Measurements from ENCODE around the gene SGK1.
A peak's percentile ranks its signal among the peaks of the same experiment; 100 is the strongest.
"Not testable (repeated sequence)": the region's sequence is repeated elsewhere in the genome, so short reads cannot be mapped to it uniquely, and the experiment has no call there.

Gene SGK1

GRCh38 chr6:134190883-134191282 lies 127.0 kb downstream of the SGK1 start:
- DNase-seq (ENCODE audit: low read depth, low spot score), result no peak

DNA sequence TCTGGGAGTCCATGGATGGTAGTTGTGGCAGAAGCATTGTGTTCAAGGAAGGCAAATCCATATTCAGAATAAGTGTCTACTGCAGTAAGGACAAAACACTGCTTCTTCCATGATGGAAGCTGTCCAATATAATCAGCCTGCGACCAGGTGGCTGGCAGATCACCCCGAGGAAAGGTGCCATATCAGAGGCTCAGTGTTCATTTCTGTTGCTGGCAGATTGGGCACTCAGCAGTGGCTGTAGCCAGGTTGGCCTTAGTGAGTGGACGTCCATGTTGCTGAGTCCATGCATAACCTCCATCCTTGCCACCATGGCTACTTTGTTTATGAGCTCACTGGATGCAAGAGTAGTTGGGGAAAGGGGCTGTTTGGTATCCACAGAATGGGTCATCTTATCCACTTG lies 130.2 kb downstream of the SGK1 start:
- no peak for DNase-seq (ENCODE audit: low read depth, low spot score)

DNA sequence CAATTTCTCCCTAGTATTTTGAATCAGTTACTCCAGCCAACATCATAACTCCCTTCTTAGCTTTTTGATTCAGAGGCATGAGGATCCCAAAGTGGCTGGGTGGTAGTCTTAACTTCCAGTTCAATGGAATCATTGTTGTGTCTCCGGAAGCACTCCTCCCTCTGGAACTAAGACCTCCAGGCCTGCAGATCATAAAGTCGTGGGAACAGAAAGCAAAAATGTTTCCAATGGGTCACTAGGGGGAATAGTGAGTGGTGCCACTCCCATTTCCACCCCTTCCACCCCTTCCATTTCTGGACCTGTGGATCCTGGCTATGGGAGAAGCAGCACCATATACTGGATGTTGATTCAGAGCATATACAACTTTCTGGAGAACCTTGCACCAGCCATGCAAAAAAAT lies 130.8 kb downstream of the SGK1 start:
- no peak for DNase-seq (ENCODE audit: low read depth, low spot score)

DNA sequence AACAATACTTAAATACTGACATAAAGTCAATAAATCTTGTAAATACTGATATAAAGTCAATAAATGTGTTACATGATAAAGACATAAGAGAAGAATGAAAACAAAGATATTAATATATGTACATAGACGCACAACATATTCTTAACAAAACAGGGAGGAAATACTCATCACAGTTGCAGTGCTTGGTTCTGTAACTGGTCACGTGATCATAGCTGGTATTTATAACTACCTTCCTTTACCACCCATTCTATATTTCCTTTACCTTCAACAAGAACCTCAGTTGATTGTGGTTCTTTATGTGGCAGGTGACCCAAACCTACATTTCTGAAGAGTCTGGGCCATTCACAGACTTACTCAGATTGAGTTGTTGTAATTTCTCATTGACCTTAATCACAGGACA lies 131.6 kb downstream of the SGK1 start:
- no peak for DNase-seq (ENCODE audit: low read depth, low spot score)

DNA sequence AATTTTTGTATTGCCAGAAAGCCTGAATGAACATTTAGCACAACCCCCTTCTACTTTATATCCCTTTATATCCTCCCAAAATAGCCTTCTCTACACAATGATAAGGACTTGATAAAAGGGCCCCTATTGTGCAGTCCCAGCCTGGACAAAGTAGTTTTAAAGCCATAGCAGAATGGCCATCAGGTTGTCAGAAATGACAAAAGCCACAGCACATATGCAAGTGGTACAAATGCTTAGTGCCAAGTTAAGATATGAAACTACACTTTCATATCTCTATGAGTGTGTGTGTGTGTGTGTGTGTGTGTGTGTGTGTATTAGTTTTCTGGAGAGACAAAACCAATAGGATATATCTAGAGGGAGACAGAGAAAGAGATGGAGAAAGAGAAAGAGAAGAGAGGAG lies 132.6 kb downstream of the SGK1 start:
- no peak for DNase-seq (ENCODE audit: low read depth, low spot score)

DNA sequence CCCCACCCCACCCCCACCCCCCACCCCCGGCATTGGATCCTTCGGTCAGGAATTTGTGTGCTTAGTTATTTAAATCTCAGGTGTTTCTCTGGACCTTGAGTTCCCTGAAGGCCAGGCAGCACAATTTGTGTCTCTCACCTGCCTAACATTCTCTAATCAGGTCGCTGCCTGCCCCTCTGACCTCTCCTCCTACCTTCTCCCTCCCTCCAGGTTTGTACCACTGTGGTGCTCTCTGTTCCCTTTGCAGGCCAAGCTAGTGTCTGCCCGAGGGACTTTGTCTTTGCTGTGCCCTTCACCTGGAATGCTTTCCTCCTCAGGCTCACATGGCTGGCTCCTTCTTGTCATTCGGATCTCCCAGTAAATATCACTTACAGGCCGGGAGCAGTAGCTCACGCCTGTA lies 134.1 kb downstream of the SGK1 start:
- no peak for DNase-seq (ENCODE audit: low read depth, low spot score)

DNA sequence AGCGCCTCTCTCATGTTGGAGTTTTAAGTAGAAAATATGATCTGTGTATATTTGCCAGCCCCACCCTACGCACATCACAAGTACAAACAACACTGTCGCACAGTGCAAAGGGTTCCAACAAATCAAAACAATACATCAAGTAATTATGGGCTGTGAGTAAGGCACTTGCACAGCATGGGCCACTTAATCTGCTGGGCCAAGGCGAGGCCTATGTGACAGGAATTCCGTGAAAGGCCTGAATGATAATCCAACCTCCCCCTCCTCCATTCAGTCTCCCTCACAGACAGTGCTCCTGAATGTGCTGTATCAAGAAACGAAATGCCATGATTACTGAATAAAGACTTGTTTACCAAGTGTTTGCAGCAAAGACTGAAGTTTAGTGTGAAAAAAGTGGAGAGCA lies 135.4 kb downstream of the SGK1 start:
- DNase-seq (ENCODE audit: low read depth, low spot score), result no peak

GRCh38 chr6:134181726-134182125 lies 136.2 kb downstream of the SGK1 start:
- not testable (repeated sequence) for DNase-seq (ENCODE audit: low read depth, low spot score)

- not testable (repeated sequence) for DNase-seq (ENCODE audit: low read depth, low spot score)
Measured at GRCh38 chr6:134181251-134181650, 136.7 kb downstream of the SGK1 start.

- DNase-seq (ENCODE audit: low read depth, low spot score), result not testable (repeated sequence)
Measured at GRCh38 chr6:134180540-134180939, 137.4 kb downstream of the SGK1 start.

DNA sequence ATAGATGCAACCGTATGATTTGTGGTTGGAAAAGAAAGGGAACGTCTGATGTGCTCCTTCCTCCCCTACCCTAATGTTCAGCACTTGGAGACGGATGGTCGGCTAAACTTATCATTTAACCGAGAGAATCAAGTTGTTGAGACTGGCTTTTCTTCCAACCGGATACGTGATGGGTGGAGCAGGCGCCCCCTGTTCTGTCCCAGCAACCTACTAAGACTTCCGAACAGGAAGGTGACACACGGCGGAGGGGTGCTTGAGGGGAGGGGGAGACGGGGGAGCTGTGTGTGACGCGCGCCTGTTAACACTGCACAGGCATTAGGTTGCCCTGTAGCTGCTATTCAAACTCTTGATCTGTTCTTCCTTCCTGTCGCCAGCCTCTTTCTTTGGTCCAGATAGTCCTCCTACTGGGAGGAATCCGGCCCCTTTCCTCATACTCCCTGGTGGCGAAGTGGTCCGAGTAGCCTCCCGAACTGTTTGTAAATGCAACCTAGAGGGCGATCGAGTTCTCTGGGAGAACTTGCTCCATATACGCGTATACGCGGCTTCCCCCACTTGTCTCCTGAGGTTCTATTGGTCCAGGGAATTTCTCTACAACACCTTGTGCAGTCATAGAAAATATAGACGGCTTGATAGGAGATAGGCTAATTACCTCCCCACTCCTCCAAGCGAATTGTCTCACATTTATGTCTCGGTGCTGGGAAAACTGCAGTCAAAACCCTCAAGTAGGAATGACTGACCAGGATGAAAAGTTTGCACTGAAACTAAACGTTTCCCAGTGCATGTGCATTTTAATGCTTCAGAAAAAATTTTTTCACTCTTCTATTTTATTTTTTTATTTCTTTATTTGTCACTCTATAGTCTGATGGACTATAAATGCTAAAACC lies 139.5 kb downstream of the SGK1 start:
- DNase-seq (ENCODE audit: low read depth, low spot score), result peak; percentile 66

DNA sequence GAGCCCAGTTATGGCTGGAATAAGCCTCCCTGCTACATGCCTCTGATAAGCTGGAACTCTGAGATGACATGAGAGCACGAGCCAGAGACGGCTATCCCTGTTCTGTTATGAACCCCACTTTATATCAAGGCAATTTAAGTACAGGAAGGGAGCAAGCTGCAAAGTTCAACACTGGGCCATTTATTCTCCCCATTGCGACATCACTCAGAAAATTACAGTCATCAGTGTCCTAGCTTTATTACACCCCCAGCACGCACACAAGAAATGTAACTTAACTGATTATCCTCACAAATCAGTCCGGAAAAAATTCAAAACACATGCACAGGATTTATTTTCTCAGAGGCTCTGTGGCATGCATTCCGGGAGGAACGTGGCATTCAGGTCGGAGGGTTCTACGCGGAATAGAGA lies 140.2 kb downstream of the SGK1 start:
- no peak for DNase-seq (ENCODE audit: low read depth, low spot score)

DNA sequence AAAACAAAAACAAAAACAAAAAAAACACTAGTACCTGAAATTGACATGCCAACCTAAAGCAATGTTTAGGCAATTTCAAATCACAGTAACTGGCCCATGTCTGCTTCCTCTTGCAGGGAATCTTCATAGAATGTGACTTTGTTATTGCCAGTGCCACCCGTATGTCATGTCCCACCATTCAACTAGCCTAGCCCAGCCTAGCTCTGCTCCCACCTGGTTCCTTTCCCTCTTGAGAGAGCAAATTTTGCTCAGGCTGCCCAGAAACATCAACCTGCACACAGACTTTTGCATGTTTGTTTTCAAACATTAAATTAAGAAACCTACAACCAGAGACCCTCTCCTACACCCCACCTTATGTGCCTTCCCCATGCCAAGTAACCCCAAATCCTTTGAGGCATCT lies 140.7 kb downstream of the SGK1 start:
- no peak for DNase-seq (ENCODE audit: low read depth, low spot score)

- DNase-seq (ENCODE audit: low read depth, low spot score), result no peak
Measured at GRCh38 chr6:134176264-134176975, 141.5 kb downstream of the SGK1 start.

- DNase-seq (ENCODE audit: low read depth, low spot score), result peak; percentile 11
Measured at GRCh38 chr6:134175532-134176263, 142.2 kb downstream of the SGK1 start.

DNA sequence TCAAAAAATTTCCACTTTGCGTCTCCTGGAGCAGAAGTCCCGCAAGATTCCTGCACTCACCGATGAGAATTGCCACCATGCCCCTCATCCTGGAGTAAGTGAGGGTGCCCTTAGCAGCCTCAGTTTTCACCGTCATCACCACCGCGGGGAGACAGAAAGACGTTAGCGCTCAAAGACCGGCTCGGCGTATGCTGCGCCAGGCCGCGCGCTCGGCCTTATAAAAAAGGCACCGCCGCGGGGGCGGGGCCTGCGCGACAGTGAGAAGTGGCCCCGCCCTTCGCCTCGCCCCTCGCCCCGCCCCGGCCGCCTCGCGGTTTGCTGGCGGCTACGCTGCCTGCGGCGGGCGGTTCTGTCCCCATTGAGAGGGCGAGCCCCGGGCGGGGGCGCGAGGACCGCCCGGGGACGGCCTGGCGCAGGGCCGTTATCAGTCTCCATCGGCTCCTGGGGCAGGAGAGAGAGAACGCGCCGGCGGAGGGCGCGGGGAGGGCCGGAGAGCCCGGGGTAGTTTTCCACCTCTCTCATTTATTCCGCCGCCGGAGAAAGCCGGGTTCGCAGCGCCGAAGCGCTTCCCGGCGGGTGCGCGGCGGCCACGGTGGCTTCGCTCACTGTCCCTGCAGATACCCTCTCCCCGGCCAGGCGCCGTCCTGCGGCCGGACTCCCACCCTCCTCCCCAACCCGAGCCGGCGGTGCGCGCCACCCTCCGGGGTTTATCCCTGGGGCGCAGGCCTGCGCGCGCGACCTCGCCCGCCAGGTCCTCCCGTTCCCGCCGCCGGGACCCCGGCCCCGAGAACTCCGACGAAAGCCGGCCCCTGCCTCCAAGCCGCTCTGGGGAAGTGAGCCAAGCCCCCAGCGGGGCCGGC lies 143.0 kb downstream of the SGK1 start:
- peak; percentile 85 for DNase-seq (ENCODE audit: low read depth, low spot score)

GRCh38 chr6:134173936-134174671 lies 143.8 kb downstream of the SGK1 start:
- DNase-seq (ENCODE audit: low read depth, low spot score), result peak; percentile 72

DNA sequence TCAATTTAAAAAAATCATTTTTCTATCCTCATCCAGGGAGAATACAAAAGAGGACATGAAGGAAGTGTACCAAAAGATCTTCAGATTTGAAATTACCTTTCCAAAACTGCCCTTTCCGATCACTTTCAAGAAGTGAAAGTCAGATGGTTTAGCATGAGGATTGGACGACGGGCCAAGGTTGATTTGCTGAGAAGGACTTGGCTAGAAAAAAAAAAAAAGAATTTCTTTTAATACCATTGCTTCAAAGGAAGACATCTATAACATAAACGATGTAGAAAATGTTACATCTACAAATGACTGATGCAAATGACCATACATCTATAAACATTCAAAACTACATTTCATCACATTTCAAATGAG lies 144.6 kb downstream of the SGK1 start:
- DNase-seq (ENCODE audit: low read depth, low spot score), result no peak

- no peak for DNase-seq (ENCODE audit: low read depth, low spot score)
Measured at GRCh38 chr6:134172706-134173365, 145.1 kb downstream of the SGK1 start.

- no peak for DNase-seq (ENCODE audit: low read depth, low spot score)
Measured at GRCh38 chr6:134172020-134172705, 145.7 kb downstream of the SGK1 start.
